Measurements from ENCODE around the gene SMAP1.
"Not testable (repeated sequence)": the region's sequence is repeated elsewhere in the genome, so short reads cannot be mapped to it uniquely, and the experiment has no call there.

The SMAP1 gene

DNA sequence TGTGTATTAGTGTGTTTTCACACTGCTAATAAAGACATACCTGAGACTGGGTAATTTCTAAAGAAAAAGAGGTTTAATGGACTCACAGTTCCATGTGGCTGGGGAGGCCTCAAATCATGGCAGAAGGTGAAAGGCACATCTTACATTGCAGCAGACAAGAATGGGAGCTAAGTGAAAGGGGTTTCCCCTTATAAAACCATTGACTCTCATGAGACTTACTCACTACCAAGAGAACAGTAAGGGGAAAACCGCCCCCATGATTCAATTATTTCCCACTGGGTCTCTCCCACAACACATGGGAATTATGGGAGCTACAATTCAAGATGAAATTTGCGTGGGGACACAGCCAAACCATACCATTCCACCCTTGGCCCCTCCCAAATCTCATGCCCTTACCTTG is 73.1 kb downstream of the SMAP1 start:
- not testable (repeated sequence) for DNase-seq (ENCODE audit: low read depth)

DNA sequence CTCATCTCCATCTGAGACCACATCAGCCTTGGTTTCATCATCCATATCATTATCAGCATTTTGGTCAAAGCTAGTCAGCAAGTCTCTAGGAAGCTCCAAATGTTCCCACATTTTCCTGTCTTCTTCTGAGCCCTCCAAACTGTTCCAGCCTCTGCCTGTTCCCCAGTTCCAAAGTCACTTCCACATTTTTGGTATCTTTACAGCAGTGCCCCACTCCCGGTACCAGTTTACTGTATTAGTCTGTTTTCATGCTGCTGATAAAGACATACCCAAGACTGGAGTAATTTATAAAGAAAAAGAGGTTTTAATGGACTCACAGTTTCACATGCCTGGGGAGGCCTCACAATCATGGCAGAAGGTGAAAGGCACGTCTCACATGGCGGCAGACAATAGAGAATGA is 74.8 kb downstream of the SMAP1 start:
- DNase-seq (ENCODE audit: low read depth) = not testable (repeated sequence)

DNA sequence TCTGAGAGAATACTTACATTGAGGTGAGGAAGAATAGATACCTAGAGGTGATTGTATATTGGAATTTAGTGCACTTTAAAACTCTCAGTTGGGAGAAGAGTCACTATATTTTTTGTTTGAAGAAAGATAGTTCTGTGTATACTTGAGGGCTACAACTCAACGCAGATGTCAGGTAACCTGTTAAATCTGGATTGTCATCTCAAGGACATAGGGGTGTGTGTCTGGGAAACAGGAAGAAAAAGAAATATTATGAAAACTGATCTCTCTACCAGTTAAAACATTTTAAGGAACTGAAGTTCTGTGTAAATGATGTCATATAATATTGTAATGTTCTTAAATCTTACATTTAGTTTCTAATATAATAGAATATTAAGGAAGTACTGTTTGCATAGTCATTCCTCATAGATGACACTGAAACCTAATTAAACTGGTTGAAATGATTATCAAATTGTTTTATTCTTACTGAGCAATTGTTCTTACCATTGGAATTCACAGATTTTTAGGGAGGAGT is 86.2 kb downstream of the SMAP1 start:
- DNase-seq (ENCODE audit: low read depth) = no peak

DNA sequence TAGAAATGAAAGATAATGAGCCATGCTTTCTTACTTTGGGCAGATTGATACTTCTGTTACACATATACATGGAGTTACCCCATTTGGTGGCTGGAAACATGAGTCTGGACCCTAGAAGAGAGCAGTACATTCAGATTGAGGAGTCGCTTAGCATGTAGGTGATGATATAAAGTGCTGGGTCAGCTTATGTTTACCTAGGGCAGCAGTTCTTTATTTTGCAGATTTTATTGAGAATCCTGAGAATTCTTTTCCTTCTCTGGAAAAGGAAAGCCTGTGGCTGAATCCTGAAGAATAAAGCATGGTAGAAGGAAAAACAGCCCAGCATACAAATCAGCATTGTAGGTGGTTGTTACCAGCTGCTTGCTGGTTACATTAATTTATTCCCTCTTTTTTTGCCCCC is 91.2 kb downstream of the SMAP1 start:
- DNase-seq (ENCODE audit: low read depth) = no peak

DNA sequence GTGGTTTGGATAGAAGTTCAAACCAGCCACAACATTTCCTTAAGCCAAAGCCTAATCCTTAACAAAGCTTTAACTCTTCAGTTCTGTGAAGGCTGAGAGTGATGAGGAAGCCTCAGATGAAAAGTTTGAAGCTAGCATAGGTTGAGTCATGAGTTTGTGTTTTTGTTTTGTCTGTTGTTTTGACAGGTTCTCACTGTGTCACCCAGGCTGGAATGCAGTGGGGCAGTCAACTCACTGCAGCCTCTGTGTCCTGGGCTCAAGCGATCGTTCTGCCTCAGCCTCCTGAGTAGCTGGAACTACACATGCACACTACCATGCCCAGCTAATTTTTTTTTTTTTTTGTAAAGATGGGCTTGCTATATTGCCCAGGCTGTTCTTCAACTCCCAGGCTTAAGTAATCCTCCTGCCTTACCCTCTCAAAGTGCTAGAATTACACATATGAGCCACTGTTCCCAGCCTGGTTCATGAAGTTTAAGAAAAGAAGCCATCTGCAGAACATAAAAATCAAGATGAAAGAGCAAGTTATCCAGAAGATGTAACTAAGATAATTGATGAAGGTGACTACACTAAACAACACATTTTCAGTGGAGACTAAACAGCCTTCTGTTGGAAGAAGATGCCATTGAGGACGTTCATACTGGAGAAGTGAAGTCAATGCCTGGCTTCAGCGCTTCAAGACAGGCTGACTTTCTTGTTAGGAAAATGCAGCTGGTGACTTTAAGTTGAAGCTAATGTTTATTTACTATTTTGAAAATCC is 96.2 kb downstream of the SMAP1 start:
- no peak for DNase-seq (ENCODE audit: low read depth)

DNA sequence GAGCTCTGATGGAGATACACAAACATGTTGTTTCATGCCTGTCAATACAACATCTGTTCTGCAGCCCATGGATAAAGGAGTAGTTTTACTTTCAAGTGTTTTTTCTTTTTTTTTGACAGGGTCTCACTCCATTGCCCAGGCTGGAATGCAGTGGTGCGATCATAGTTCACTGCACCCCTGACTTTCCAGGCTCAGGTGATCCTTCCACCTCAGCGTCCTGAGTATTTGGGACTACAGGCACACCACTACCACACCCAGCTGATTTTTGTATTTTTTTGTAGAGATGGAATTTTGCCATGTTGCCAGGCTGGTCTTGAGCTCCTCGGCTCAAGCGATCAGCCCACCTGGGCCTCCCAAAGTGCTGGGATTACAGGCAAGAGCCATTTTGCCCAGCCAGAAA is 97.0 kb downstream of the SMAP1 start:
- no peak for DNase-seq (ENCODE audit: low read depth)

DNA sequence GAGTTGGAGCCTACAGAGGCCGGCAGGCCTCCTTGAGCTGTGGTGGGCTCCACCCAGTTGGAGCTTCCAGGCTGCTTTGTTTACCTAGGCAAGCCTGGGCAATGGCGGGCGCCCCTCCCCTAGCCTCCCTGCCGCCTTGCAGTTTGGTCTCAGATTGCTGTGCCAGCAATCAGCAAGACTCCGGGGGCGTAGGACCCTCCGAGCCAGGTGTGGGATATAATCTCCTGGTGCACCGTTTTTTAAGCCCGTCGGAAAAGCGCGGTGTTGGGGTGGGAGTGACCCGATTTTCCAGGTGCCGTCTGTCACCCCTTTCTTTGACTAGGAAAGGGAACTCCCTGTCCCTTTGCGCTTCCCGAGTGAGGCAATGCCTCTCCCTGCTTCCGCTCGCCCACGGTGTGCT is 103.7 kb downstream of the SMAP1 start:
- not testable (repeated sequence) for DNase-seq (ENCODE audit: low read depth)

DNA sequence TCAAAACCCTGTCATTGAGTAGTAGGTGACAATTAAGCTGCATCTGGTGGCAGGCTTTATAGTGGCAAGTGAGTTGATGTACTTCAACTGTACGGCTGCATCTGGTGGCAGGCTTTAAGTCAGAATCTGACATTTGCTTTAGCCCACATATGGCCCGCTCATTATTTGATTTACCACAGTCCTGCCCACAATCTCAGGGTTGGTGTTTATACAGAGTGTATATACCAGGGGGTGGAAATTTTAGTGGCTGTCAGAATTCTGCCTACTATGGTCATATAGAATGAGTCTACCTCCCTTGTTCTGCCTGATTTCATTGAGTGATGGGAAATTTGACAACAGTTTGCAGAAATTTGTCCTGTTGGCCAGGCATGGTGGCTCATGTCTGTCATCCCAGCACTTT is 112.3 kb downstream of the SMAP1 start:
- no peak for DNase-seq (ENCODE audit: low read depth)

DNA sequence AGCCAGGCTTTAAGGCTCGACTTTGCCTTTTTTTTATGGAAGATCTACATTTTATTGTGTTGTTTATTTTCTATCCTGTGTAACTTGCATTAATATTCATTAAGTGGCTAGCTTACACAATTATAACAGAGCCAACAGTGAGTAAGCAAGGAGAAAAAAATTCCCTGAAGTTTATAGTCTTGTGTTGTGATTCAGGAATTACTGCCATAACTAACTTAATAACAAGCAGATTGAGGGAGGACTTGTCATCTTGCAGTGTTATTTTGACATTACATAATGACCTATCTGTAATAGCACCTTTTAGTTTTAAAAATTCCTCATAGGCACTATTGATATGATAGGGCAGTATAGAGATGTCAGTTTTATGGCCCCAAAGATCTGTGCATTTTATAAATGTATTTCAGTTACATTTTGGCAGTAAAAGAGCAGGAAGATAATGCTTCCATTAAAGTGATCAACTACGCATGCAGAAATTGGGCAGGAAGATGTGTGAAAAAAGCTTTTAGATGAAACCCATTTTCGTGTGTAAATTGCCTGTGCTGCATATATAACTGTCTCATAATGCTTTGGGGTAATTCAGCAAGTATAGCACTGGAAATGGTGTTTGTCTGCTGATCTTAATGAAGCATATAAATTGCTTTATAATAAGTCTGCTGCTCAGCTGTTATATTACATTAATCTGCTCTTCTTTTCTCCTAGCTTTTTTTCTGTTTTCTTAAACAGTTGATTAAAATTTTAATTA is 123.0 kb downstream of the SMAP1 start:
- no peak for DNase-seq (ENCODE audit: low read depth)

DNA sequence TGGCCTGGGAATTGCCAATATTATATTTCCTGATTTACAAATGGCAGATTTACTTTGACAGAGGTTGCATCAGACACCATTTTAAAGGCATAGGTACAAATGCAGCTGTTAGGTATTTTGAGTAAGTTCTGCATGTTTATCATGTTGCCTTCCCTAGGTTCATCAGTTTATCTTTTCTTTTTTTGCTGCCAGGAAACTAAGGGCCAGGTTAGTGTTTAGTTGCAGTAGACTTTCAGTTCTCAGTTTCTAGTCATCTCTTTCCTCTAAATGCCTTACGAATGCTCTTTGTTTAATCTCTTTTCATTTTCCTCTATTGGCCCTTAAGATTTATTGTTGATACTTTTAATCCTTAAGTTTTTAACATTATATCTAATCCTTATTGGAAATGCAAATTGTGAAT is 129.9 kb downstream of the SMAP1 start:
- DNase-seq (ENCODE audit: low read depth) = no peak

DNA sequence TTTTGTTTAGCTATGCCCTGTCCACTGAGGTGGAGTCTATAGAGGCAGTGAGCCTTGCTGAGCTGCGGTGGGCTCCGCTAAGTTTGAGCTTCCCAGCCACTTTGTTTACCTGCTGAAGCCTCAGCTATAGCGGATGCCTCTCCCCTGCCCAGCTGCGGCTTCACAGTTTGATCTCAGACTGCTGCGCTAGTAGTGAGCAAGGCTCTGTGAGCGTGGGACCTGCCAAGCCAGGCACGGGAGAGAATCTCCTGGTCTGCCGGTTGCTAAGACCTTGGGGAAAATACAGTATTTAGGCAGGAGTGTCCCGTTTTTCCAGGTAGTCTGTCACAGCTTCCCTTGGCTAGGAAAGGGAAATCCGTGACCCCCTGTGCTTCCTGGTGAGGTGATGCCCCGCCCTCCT is 138.4 kb downstream of the SMAP1 start:
- no peak for DNase-seq (ENCODE audit: low read depth)

DNA sequence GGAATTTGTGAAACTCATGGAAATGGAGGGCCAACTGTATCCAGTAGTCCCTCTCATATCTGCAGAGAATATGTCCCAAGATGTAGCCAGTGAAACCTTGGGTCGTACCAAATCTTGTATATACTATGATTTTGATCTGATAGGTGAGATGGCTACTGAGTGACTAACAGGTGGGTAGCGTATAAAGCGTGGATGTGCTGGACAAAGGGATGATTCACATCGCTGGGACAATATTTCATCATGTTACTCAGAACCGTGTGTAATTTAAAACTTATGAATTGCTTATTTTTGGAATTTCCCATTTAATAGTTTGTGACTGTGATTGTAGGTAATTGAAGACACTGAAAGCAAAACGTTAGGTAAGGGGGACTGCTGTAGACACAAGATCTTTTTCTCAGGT is 144.1 kb downstream of the SMAP1 start:
- no peak for DNase-seq (ENCODE audit: low read depth)

DNA sequence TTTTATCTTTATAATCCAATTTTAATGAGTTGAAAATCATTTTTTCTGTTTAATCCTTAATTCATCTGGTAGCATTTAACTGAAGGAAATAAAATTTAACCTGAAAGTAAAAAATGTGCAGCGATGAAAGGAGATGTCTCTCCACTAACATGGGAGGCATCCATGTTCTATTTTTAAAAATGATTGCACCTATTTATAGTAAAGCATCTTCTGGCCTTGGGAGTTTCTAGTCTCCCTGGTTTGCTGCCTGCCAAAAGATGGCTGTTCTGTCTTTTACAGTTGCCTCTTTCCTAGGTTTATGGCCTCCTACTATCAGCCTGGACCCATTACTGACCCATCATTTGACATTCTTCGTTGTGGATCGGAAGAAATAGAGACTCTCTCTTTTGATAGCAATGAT is 146.2 kb downstream of the SMAP1 start:
- no peak for DNase-seq (ENCODE audit: low read depth)

DNA sequence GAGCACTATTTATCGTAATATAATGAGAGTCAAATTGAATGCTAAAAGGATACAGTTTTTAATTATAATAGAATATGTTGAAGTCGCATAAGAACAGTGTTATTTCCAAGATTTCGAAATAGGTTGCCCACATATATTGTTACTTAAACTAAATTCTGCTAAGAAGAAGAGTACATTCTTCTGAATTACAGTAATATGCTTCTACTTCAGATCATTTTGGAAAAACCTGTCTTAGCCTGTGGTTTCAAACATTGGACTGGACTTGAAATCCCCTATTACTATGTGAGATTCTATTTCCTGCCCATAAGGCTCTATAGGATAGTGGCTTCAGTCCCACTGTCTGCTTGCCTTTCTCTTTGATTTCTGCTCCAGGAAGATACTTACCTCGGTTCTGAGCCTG is 152.0 kb downstream of the SMAP1 start:
- DNase-seq (ENCODE audit: low read depth) = no peak

DNA sequence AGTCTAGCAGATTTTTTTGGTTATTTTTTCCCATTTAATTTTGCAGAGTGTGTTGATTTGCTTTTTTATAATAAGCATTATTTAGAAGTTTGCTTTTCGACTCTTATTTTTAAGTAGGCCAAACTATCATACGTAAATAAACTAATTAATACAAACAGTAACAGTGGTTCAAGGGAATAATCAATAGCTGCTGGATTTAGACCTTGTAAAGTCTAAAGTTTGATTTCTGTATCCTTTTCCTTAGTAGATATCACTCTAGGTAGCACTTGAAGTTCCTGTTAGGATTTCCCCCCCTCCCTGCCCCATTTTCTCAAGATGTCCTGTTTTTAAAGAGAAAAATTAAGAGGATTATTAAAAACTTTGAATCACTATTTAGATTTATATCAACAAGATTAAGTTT is 153.1 kb downstream of the SMAP1 start:
- no peak for DNase-seq (ENCODE audit: low read depth)

DNA sequence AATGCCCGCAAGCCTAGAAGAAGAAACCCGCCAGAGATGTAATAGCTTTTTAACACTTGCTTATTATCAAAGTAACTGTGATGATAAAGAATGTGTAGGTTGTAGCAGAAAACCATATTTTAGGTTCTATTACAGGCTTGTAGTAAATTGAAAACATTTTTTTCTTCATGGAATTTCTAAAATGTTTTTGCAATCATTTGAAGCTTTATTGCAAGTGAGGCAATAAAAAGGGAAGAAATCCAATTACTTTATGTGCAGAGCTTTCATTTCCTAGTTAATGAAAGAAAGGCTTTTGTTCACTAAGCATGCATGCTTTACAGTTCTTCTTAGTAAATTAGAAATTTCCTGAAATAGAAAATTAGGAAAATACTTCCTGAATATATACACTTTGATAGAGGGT is 154.1 kb downstream of the SMAP1 start:
- DNase-seq (ENCODE audit: low read depth) = no peak

DNA sequence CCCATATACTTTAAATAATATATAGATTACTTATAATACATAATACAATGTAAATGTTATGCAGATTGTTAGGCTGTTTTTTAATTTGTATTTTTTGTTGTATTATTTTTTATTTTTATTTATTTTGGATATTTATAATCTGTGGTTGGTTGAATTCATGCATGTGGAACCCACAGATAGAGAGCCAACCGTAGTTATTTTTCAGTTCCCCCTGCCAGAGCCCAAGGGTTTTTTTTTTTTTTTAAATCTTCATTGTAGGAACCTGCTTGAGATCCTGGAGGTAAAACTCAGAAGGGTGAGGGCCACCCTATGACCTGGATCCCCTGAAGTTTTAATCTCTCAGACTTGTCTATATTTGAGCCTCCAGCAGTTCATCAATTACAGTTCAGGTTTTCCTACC is 156.0 kb downstream of the SMAP1 start:
- no peak for DNase-seq (ENCODE audit: low read depth)

DNA sequence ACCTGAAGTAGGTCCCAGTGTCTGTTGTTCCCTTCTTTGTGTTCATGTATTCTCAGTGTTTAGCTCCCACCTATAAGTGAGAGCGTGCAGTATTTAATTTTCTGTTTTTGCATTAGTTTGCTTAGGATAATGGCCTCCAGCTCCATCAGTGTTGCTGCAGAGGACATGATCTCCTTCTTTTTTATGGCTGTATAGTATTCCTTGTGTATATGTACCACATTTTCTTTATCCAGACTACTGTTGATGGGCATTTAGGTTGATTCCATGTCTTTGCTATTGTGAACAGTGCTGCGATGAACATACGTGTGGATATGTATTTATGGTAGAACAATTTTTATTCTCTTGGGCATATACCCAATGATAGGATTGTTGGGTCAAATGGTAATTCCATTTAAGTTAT is 163.7 kb downstream of the SMAP1 start:
- no peak for DNase-seq (ENCODE audit: low read depth)

DNA sequence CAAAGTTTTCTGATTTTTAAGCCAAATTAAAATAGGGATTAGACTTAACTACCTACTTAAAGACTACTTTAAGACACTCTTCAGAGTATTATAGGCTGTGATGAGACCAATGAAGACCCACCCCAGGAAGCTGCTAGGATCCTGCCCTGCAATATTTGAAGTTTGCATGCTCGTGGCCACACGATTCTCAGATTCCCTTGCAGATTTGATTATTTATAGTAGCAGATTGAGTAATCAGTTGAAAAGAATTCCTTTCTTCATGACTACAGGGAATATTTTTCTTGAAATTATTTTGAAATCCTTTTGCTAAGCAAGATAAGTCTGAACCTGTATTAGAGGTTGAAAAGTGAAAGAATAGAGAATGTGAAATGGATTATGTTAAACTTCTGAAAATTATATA is 166.8 kb downstream of the SMAP1 start:
- peak; percentile 6 for DNase-seq (ENCODE audit: low read depth)

DNA sequence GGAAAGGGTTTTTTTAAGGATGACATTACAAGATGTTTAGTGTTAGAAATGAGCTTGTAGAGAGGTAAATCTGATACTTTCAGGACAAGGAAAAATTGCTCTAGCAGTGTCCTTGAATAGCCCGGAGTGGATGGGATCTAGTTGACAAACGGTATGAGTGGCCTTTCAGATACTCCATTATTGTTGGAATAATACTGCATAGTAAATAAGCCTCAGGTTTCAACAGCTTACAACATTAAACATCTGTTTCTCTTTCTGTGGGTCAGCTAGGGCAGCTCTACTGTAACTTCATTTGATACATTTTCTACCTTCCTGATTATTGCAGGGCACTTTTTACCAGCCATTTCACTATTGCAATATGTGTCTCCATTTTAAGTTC is 171.2 kb downstream of the SMAP1 start:
- no peak for DNase-seq (ENCODE audit: low read depth)

DNA sequence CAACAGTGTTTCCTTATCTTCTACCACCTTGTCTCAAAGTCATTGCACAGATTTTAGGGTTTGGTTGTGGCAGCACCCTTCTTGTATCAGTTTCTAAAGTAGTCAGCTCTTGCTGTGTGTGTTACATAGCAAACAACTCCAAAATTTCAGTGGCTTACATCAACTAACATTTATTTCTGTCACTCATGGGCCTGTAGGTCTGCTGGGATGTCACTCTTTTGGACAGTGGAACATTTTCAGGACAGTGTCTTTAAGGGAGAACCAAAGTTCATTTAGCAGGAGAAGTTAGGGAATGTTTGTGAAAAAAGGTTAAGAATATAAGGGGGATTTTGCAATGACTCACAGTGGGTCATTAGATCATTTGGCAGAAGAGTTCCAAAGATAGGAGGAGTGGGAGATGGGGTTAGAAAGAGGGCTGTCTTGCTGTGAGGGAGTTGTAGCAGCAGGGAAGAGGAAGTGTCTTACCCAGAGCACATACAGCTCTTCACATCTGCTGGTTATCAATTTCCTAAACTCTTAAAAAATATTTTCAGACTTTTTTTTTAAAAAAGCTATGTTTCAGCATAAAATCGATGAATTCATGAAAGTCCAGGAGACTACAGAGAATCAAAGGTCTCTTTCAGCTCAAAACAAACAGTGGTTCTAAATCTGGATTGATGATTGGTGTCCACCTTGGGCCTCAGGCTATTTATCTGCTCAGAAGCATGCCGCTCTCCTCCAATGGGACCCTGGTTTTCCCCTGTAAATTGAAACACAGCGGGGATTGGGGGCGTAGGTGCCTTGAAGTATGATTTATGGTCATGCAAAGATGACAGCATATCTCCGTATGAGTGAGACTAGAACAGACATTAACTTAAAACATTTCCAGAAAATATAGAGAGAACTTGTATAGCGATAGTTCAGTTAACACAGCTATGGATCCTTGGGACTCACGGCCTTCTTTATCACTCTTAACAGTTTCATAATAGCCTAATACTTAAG is 171.9 kb downstream of the SMAP1 start:
- no peak for DNase-seq (ENCODE audit: low read depth)

DNA sequence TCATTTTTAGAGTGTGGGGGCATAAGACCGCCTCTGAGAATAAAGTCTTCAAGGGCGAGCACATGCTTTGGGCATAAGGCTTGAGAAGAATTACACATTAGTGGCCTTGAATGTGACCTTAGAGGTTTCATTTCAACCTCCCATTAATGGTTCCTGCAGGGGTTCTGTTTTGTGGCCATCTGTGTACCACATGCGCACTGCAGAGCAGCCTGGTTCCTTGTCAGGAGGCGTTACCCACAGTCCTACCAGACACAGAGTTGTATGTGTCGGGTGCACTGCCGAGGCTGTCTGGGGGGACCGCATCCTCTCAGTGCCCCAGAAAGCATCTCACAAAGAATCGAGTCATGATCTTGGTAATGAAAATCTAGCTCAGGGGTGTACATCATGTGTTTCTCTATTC is 173.4 kb downstream of the SMAP1 start:
- DNase-seq (ENCODE audit: low read depth) = no peak

Measured in stromal cell of bone marrow (primary cell).